ENCODE measurements around the gene CORO6.
"Not testable (repeated sequence)": the region's sequence is repeated elsewhere in the genome, so short reads cannot be mapped to it uniquely, and the experiment has no call there.

Gene CORO6

GRCh38 chr17:29622337-29623282, at the start of gene CORO6:
CORO6 (minus strand) TSS chr17:29622912; CDS start chr17:29621421, 1,491 bp downstream.
- peak; percentile 64 for DNase-seq

GRCh38 chr17:29671661-29672060, 48.9 kb upstream of the CORO6 start:
- DNase-seq: no peak

- DNase-seq: no peak
These were observed 46.6 kb upstream of the CORO6 start for GRCh38 chr17:29669266-29669665.

GRCh38 chr17:29667969-29668368, 45.3 kb upstream of the CORO6 start:
- DNase-seq: no peak

GRCh38 chr17:29665481-29665810, 42.7 kb upstream of the CORO6 start:
- no peak for DNase-seq

GRCh38 chr17:29664743-29665480, 42.2 kb upstream of the CORO6 start:
- no peak for DNase-seq

GRCh38 chr17:29663155-29663554, 40.4 kb upstream of the CORO6 start:
- no peak for DNase-seq

GRCh38 chr17:29661213-29661612, 38.5 kb upstream of the CORO6 start:
- DNase-seq: no peak

GRCh38 chr17:29659155-29659554, 36.4 kb upstream of the CORO6 start:
- DNase-seq: no peak

GRCh38 chr17:29655323-29655722, 32.6 kb upstream of the CORO6 start:
- no peak for DNase-seq

GRCh38 chr17:29653995-29654714, 31.4 kb upstream of the CORO6 start:
- DNase-seq: no peak

GRCh38 chr17:29652976-29653375, 30.3 kb upstream of the CORO6 start:
- DNase-seq: no peak

GRCh38 chr17:29651913-29652312, 29.2 kb upstream of the CORO6 start:
- DNase-seq: not testable (repeated sequence)

- DNase-seq: no peak
These were observed 27.7 kb upstream of the CORO6 start for GRCh38 chr17:29650396-29650795.

GRCh38 chr17:29649359-29649758, 26.6 kb upstream of the CORO6 start:
- DNase-seq: no peak

GRCh38 chr17:29648005-29648404, 25.3 kb upstream of the CORO6 start:
- no peak for DNase-seq

- no peak for DNase-seq
These were observed 22.9 kb upstream of the CORO6 start for GRCh38 chr17:29645515-29646051.

- DNase-seq: no peak
These were observed 21.1 kb upstream of the CORO6 start for GRCh38 chr17:29643817-29644160.

GRCh38 chr17:29642171-29642611, 19.5 kb upstream of the CORO6 start:
- no peak for DNase-seq

GRCh38 chr17:29640981-29641642, 18.4 kb upstream of the CORO6 start:
- DNase-seq: no peak

- DNase-seq: no peak
These were observed 17.7 kb upstream of the CORO6 start for GRCh38 chr17:29640413-29640812.

- no peak for DNase-seq
These were observed 11.2 kb upstream of the CORO6 start for GRCh38 chr17:29633886-29634285.

All from activated CD4-positive, alpha-beta T cell treated with anti-CD3 and anti-CD28 coated beads, Interleukin-2, amount 50 U/mL, for 1 hour (primary cell).